Natural killer cell (primary cell): ENCODE data around the gene FAM107B. TPM values are rescaled to one million over a fixed set of nuclear protein-coding genes. Genes with fewer than 3 reads are reported as not detected.

Source experiments
- ATAC-seq, 3 donors: fragments of 150-1000 bp in 2 of 3; fragments of 200-7000 bp in 1 of 3; cut with Tn5 transposase; 1 replicate in 1 of 3; 2 replicates in 2 of 3; pipeline ENCODE4 v1.10.0; 2021; ENCODE audit warnings: mild to moderate bottlenecking in 2 of 3, moderate library complexity in 2 of 3
- DNase-seq, 2 donors: peaks; one replicate each; pipeline versions ENCODE4 v3.0.0 to v3.0.0-alpha.2; 2013 to 2021; ENCODE audit warnings: mixed read lengths in 1 of 2
- H3K27ac ChIP-seq: one replicate; pipeline ENCODE4 v1.5.1; 2013; ENCODE audit warnings: mild to moderate bottlenecking, low read length
- H3K27me3 ChIP-seq: one replicate; pipeline ENCODE4 v1.6.1; 2013; ENCODE audit warnings: low read length; ENCODE audit not compliant: control insufficient read depth, insufficient read depth
- H3K36me3 ChIP-seq: one replicate; pipeline ENCODE4 v1.6.1; 2013; ENCODE audit warnings: low read length; ENCODE audit not compliant: control insufficient read depth, insufficient read depth
- H3K4me1 ChIP-seq: one replicate; pipeline ENCODE4 v1.6.1; 2013; ENCODE audit warnings: low read length; ENCODE audit not compliant: control insufficient read depth, insufficient read depth
- H3K4me3 ChIP-seq: one replicate; pipeline ENCODE4 v1.5.1; 2013; ENCODE audit warnings: low read length
- H3K9me3 ChIP-seq: one replicate; pipeline ENCODE4 v1.6.1; 2013; ENCODE audit warnings: low read length; ENCODE audit not compliant: control insufficient read depth, insufficient read depth
- H3K27ac Mint-ChIP-seq, 2 donors: one replicate each; pipeline ENCODE4 v1.8.0; 2022; ENCODE audit warnings: mild to moderate bottlenecking in 2 of 2, mixed read lengths in 2 of 2, moderate library complexity in 1 of 2
- H3K27me3 Mint-ChIP-seq, 2 donors: one replicate each; pipeline ENCODE4 v1.8.0; 2022; ENCODE audit warnings: low read depth in 2 of 2, mixed read lengths in 2 of 2
- H3K36me3 Mint-ChIP-seq: one replicate; pipeline ENCODE4 v1.8.0; 2022; ENCODE audit warnings: mixed read lengths
- H3K4me1 Mint-ChIP-seq, 2 donors: one replicate each; pipeline ENCODE4 v1.8.0; 2022; ENCODE audit warnings: mixed read lengths in 2 of 2
- H3K4me3 Mint-ChIP-seq: one replicate; pipeline ENCODE4 v1.8.0; 2022; ENCODE audit warnings: mild to moderate bottlenecking, moderate library complexity, mixed read lengths
- H3K9me3 Mint-ChIP-seq, 2 donors: one replicate each; pipeline ENCODE4 v1.8.0; 2022; ENCODE audit warnings: mixed read lengths in 2 of 2
- WGBS: methylation state at CpG from one replicate; pipeline ENCODE4 v1.1.7; 2013; ENCODE audit warnings: missing lambda C conversion rate; ENCODE audit not compliant: insufficient coverage; 5-methylcytosine and 5-hydroxymethylcytosine counted together
- intact Hi-C: fragments of 100-400 bp; cut with micrococcal nuclease; formaldehyde crosslinking; loops from one replicate; pipeline ENCODE4 v1.14.2; 2022
- total RNA-seq, 4 donors: library from RNA; stranded (reverse); fragments of 120-200 nt in 1 of 4; gene quantifications; one replicate each; pipeline versions ENCODE4 v1.2.3 to v1.2.4, GENCODE V29; 2013 to 2022
- TF ChIP-seq, protein P1 (sequence below): fragments of 200-600 bp; IDR thresholded peaks from one replicate; pipeline ENCODE4 v1.8.0; 2022; ENCODE audit warnings: antibody characterized with exemption

Gene FAM107B
- total RNA-seq, 3 donors from 2014 or later (not counting 1 experiment from before 2014, with no cell fraction given): 165 to 226 (median 224) TPM

GRCh38 chr10:14653271-14654161 lies 121.2 kb downstream of the FAM107B start:
- 64% methylated on average over 7 of the region's 8 CpGs for WGBS
- Mint-ChIP-seq H3K4me1 (peaks cover 54 to 57% of the 10 kb centered on the region in 2 donors), H3K27me3 (no peaks in the 10 kb centered on the region), H3K27ac (peak overlapping the region; percentile 31 to 51), H3K4me3 (no peak overlapping the region), H3K9me3 (no peaks in the 10 kb centered on the region), H3K36me3 (no peaks in the 10 kb centered on the region)
- TF ChIP-seq, protein P1, sequence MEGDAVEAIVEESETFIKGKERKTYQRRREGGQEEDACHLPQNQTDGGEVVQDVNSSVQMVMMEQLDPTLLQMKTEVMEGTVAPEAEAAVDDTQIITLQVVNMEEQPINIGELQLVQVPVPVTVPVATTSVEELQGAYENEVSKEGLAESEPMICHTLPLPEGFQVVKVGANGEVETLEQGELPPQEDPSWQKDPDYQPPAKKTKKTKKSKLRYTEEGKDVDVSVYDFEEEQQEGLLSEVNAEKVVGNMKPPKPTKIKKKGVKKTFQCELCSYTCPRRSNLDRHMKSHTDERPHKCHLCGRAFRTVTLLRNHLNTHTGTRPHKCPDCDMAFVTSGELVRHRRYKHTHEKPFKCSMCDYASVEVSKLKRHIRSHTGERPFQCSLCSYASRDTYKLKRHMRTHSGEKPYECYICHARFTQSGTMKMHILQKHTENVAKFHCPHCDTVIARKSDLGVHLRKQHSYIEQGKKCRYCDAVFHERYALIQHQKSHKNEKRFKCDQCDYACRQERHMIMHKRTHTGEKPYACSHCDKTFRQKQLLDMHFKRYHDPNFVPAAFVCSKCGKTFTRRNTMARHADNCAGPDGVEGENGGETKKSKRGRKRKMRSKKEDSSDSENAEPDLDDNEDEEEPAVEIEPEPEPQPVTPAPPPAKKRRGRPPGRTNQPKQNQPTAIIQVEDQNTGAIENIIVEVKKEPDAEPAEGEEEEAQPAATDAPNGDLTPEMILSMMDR: no peak
- Histone ChIP-seq H3K36me3 (no peaks in the 10 kb centered on the region), H3K27me3 (no peaks in the 10 kb centered on the region), H3K4me1 (peaks cover 43% of the 10 kb centered on the region), H3K27ac (peak overlapping the region; percentile 0), H3K9me3 (no peaks in the 10 kb centered on the region), H3K4me3 (no peak overlapping the region)
- ATAC-seq: peak in 1 of 3 donors; percentile 54
- intact Hi-C loops: loop anchor here (10.0 kb wide), 1 partner anchor 101 kb away; no protein-coding TSS in a partner anchor
- DNase-seq: peak in 1 of 2 donors; percentile 73

DNA sequence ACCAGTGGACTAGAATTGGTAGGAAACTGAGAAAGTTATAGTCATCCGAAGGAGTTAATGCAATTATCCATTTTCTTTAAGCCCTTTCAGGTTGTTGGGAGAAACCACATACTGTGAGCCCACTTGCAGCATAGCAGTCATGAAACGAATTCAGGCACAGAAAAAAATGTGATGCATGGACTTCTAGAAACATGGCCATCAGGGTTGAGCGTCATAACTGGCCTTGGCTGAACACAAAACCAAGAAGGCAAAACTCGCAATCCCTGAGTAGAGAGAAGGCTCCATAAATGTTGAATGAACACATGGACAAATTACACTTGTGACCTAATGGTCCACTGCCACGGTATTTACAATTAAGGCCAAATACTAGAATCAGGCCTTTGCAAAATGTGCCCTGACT lies 121.9 kb downstream of the FAM107B start:
- ATAC-seq (no peak), DNase-seq (no peak)
- Mint-ChIP-seq H3K27ac (no peak overlapping the region), H3K27me3 (no peaks in the 10 kb centered on the region), H3K4me3 (no peak overlapping the region), H3K36me3 (no peaks in the 10 kb centered on the region), H3K4me1 (peaks cover 54 to 57% of the 10 kb centered on the region in 2 donors), H3K9me3 (no peaks in the 10 kb centered on the region)
- Histone ChIP-seq H3K36me3 (no peaks in the 10 kb centered on the region), H3K27ac (no peak overlapping the region), H3K4me1 (peaks cover 42% of the 10 kb centered on the region), H3K4me3 (no peak overlapping the region), H3K27me3 (no peaks in the 10 kb centered on the region), H3K9me3 (no peaks in the 10 kb centered on the region)
- WGBS: 98% methylated on average over 5 of the region's 5 CpGs
- TF ChIP-seq, protein P1: no peak
- intact Hi-C loops: loop anchor here (10.0 kb wide), 1 partner anchor 102 kb away; no protein-coding TSS in a partner anchor

DNA sequence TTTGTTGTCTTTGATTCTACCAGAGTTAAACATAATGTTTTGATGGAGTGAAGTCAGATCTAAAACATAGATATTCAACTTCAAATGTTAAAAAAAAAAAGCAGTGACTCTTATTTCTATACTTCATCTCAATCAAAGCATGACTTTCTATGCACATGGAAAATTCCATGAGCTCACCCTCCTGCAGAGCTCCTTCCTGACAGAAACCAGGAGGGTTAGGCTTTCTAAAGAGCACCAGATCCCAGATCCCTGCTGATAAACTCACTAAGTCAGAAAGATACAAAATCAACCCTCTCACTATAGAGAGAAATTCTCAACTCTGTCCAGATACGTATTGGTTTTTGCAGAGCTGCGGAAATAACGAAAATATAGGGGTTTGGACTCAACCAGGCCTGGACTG lies 122.6 kb downstream of the FAM107B start:
- H3K36me3 Mint-ChIP-seq: no peaks in the 10 kb centered on the region
- no peaks in the 10 kb centered on the region for H3K9me3 ChIP-seq
- no peak overlapping the region for H3K4me3 ChIP-seq
- no peaks in the 10 kb centered on the region for H3K27me3 Mint-ChIP-seq
- intact Hi-C loops: loop anchor here (10.0 kb wide), 1 partner anchor 103 kb away; no protein-coding TSS in a partner anchor
- WGBS: 96% methylated on average over 3 of the region's 3 CpGs
- no peaks in the 10 kb centered on the region for H3K9me3 Mint-ChIP-seq
- peaks cover 42% of the 10 kb centered on the region for H3K4me1 ChIP-seq
- H3K27me3 ChIP-seq: no peaks in the 10 kb centered on the region
- H3K27ac Mint-ChIP-seq: no peak overlapping the region
- no peaks in the 10 kb centered on the region for H3K36me3 ChIP-seq
- no peak overlapping the region for H3K27ac ChIP-seq
- TF ChIP-seq, protein P1: no peak
- H3K4me3 Mint-ChIP-seq: no peak overlapping the region
- ATAC-seq (no peak), DNase-seq (peak in 1 of 2 donors; percentile 24)
- H3K4me1 Mint-ChIP-seq: peaks cover 50 to 53% of the 10 kb centered on the region in 2 donors
